NCI-H2196 treated with DMSO at 0.1 percent for 48 hours (cell line): Measurements from ENCODE around the gene DNAH10.

Experiments used
- DNase-seq: peaks from one replicate; lab custom pipeline; 2025; ENCODE audit not compliant: unreplicated experiment; lab: John Stamatoyannopoulos, UW

Gene DNAH10

GRCh38 chr12:123836292-123836691, 74.2 kb downstream of the DNAH10 start:
- DNase-seq, result no peak

GRCh38 chr12:123839826-123840225, 77.7 kb downstream of the DNAH10 start:
- DNase-seq, result no peak

- no peak for DNase-seq
Observed at GRCh38 chr12:123840765-123841425, 78.8 kb downstream of the DNAH10 start.

- DNase-seq, result no peak
Observed at GRCh38 chr12:123843912-123844748, 82.0 kb downstream of the DNAH10 start.

GRCh38 chr12:123845881-123846280, 83.8 kb downstream of the DNAH10 start:
- DNase-seq, result no peak

- DNase-seq, result no peak
Observed at GRCh38 chr12:123846340-123846739, 84.2 kb downstream of the DNAH10 start.

GRCh38 chr12:123847019-123847418, 84.9 kb downstream of the DNAH10 start:
- no peak for DNase-seq

- DNase-seq, result no peak
Observed at GRCh38 chr12:123847876-123848275, 85.8 kb downstream of the DNAH10 start.

- no peak for DNase-seq
Observed at GRCh38 chr12:123849517-123849916, 87.4 kb downstream of the DNAH10 start.

GRCh38 chr12:123850246-123851134, 88.4 kb downstream of the DNAH10 start:
- no peak for DNase-seq

GRCh38 chr12:123853396-123854070, 91.4 kb downstream of the DNAH10 start:
- DNase-seq, result no peak

GRCh38 chr12:123854232-123854631, 92.1 kb downstream of the DNAH10 start:
- DNase-seq, result no peak

GRCh38 chr12:123854918-123855317, 92.8 kb downstream of the DNAH10 start:
- no peak for DNase-seq

- no peak for DNase-seq
Observed at GRCh38 chr12:123856681-123857080, 94.6 kb downstream of the DNAH10 start.

GRCh38 chr12:123858176-123858575, 96.1 kb downstream of the DNAH10 start:
- DNase-seq, result no peak

GRCh38 chr12:123859035-123859434, 96.9 kb downstream of the DNAH10 start:
- DNase-seq, result no peak

- DNase-seq, result no peak
Observed at GRCh38 chr12:123860377-123860776, 98.3 kb downstream of the DNAH10 start.

GRCh38 chr12:123861392-123861791, 99.3 kb downstream of the DNAH10 start:
- DNase-seq, result no peak

GRCh38 chr12:123867141-123867540, 105.0 kb downstream of the DNAH10 start:
- DNase-seq, result no peak

GRCh38 chr12:123868791-123869190, 106.7 kb downstream of the DNAH10 start:
- no peak for DNase-seq

- no peak for DNase-seq
Observed at GRCh38 chr12:123873793-123874192, 111.7 kb downstream of the DNAH10 start.
